Mesendoderm (in vitro differentiated cells): ENCODE results near the gene ADSS2.

Experiments used
- DNase-seq: peaks from one replicate; pipeline ENCODE4 v3.0.0; 2013
- H2AK5ac ChIP-seq: 2 replicates; pipeline ENCODE4 v1.6.1; 2013; ENCODE audit warnings: low read length, inconsistent platforms
- H2BK120ac ChIP-seq: 2 replicates; pipeline ENCODE4 v1.6.1; 2013; ENCODE audit warnings: low read depth, mild to moderate bottlenecking, low read length, moderate library complexity, mixed read lengths
- H2BK15ac ChIP-seq: replicated peaks from 2 replicates; pipeline ENCODE4 v1.6.1; 2013; ENCODE audit warnings: low read depth, mild to moderate bottlenecking, moderate library complexity
- H2BK5ac ChIP-seq: 2 replicates; pipeline ENCODE4 v1.6.1; 2013; ENCODE audit warnings: low read length, inconsistent platforms
- H3K18ac ChIP-seq: 2 replicates; pipeline ENCODE4 v1.6.1; 2013; ENCODE audit warnings: mild to moderate bottlenecking, low read length, mixed read lengths
- H3K23ac ChIP-seq: one replicate; pipeline ENCODE4 v1.6.1; 2013; ENCODE audit warnings: low read length
- H3K27ac ChIP-seq: 2 replicates; pipeline ENCODE4 v1.5.1; 2013; ENCODE audit warnings: low read depth, mild to moderate bottlenecking, inconsistent platforms, low read length, moderate library complexity
- H3K27me3 ChIP-seq: 2 replicates; pipeline ENCODE4 v1.6.1; 2013; ENCODE audit warnings: low read length, control low read depth, mild to moderate bottlenecking, inconsistent platforms; ENCODE audit not compliant: insufficient read depth, poor library complexity
- H3K36me3 ChIP-seq: 2 replicates; pipeline ENCODE4 v1.6.1; 2013; ENCODE audit warnings: low read length, inconsistent platforms; ENCODE audit not compliant: control insufficient read depth, insufficient read depth
- H3K4ac ChIP-seq: one replicate; pipeline ENCODE4 v1.6.1; 2013; ENCODE audit warnings: low read depth, mild to moderate bottlenecking, low read length, moderate library complexity
- H3K4me1 ChIP-seq: 2 replicates; pipeline ENCODE4 v1.6.1; 2013; ENCODE audit warnings: low read depth, low read length, inconsistent platforms; ENCODE audit not compliant: control insufficient read depth
- H3K4me2 ChIP-seq: 2 replicates; pipeline ENCODE4 v1.6.1; 2013; ENCODE audit warnings: low read length
- H3K4me3 ChIP-seq: 2 replicates; pipeline ENCODE4 v1.5.1; 2013; ENCODE audit warnings: mild to moderate bottlenecking, low read length
- H3K56ac ChIP-seq: one replicate; pipeline ENCODE4 v1.6.1; 2013; ENCODE audit warnings: low read length
- H3K79me1 ChIP-seq: 2 replicates; pipeline ENCODE4 v1.6.1; 2013; ENCODE audit warnings: low read length, inconsistent platforms
- H3K79me2 ChIP-seq: 2 replicates; pipeline ENCODE4 v1.6.1; 2013; ENCODE audit warnings: mild to moderate bottlenecking, low read length; ENCODE audit not compliant: control insufficient read depth, insufficient read depth
- H3K9ac ChIP-seq: 2 replicates; pipeline ENCODE4 v1.6.1; 2013; ENCODE audit warnings: low read length, inconsistent platforms
- H4K5ac ChIP-seq: one replicate; pipeline ENCODE4 v1.6.1; 2013; ENCODE audit warnings: low read length
- H4K8ac ChIP-seq: one replicate; pipeline ENCODE4 v1.6.1; 2013; ENCODE audit warnings: low read depth, mild to moderate bottlenecking, control low read depth, low read length, moderate library complexity
- WGBS: extraction: QIAGEN DNeasy Blood & Tissue Kit; methylation state at CpG from one replicate; pipeline ENCODE4 v1.1.7; 2013; ENCODE audit warnings: low lambda C conversion rate, missing lambda C conversion rate; ENCODE audit not compliant: insufficient coverage; ENCODE audit errors: extremely low coverage; 5-methylcytosine and 5-hydroxymethylcytosine counted together

The ADSS2 gene

GRCh38 chr1:244394346-244394745 lies 57.4 kb downstream of the ADSS2 start:
- WGBS, result no CpG with 5 or more reads among the region's 4 CpGs
- H4K5ac ChIP-seq, result no peak overlapping the region
- no peaks in the 10 kb centered on the region for H3K4me1 ChIP-seq
- no peak overlapping the region for H2AK5ac ChIP-seq
- H3K36me3 ChIP-seq, result no peaks in the 10 kb centered on the region
- H3K4me3 ChIP-seq, result no peak overlapping the region
- no peak for DNase-seq
- H3K4ac ChIP-seq, result no peak overlapping the region
- no peaks in the 10 kb centered on the region for H3K79me2 ChIP-seq
- H3K18ac ChIP-seq, result no peak overlapping the region
- no peak overlapping the region for H3K56ac ChIP-seq
- no peak overlapping the region for H2BK5ac ChIP-seq
- H3K4me2 ChIP-seq, result no peak overlapping the region
- H3K79me1 ChIP-seq, result no peaks in the 10 kb centered on the region
- no peak overlapping the region for H4K8ac ChIP-seq
- no peak overlapping the region for H3K9ac ChIP-seq
- H3K27ac ChIP-seq, result no peak overlapping the region
- no peak overlapping the region for H2BK120ac ChIP-seq
- no peaks in the 10 kb centered on the region for H3K27me3 ChIP-seq
- H2BK15ac ChIP-seq, result no peak overlapping the region
- H3K23ac ChIP-seq, result no peak overlapping the region

- H3K18ac ChIP-seq, result no peak overlapping the region
- no CpG with 5 or more reads among the region's 15 CpGs for WGBS
Observed at GRCh38 chr1:244393604-244394176, 58.0 kb downstream of the ADSS2 start.

GRCh38 chr1:244391761-244392160 lies 59.9 kb downstream of the ADSS2 start:
- no peak overlapping the region for H2BK15ac ChIP-seq
- no peak overlapping the region for H3K23ac ChIP-seq
- no peak overlapping the region for H3K9ac ChIP-seq
- no peak overlapping the region for H3K27ac ChIP-seq
- H3K79me2 ChIP-seq, result no peaks in the 10 kb centered on the region
- H3K56ac ChIP-seq, result no peak overlapping the region
- no peak overlapping the region for H4K5ac ChIP-seq
- no peak overlapping the region for H4K8ac ChIP-seq
- no peak overlapping the region for H3K18ac ChIP-seq
- no peak overlapping the region for H3K4ac ChIP-seq
- no peak overlapping the region for H3K4me2 ChIP-seq
- no peak overlapping the region for H2AK5ac ChIP-seq
- H2BK5ac ChIP-seq, result no peak overlapping the region
- no CpG with 5 or more reads among the region's 5 CpGs for WGBS
- peak; percentile 23 for DNase-seq
- H3K27me3 ChIP-seq, result no peaks in the 10 kb centered on the region
- no peak overlapping the region for H2BK120ac ChIP-seq
- no peaks in the 10 kb centered on the region for H3K79me1 ChIP-seq
- no peaks in the 10 kb centered on the region for H3K36me3 ChIP-seq
- H3K4me3 ChIP-seq, result no peak overlapping the region
- no peaks in the 10 kb centered on the region for H3K4me1 ChIP-seq

More at GRCh38 chr1:244393604-244394176, 58.0 kb downstream of the ADSS2 start:
- Histone ChIP-seq H2BK15ac (no peak overlapping the region), H3K79me2 (no peaks in the 10 kb centered on the region), H2BK120ac (no peak overlapping the region), H3K79me1 (no peaks in the 10 kb centered on the region), H3K36me3 (no peaks in the 10 kb centered on the region), H3K4ac (no peak overlapping the region), H3K9ac (no peak overlapping the region), H3K56ac (no peak overlapping the region), H4K8ac (no peak overlapping the region), H3K4me2 (no peak overlapping the region), H2BK5ac (no peak overlapping the region), H3K27ac (no peak overlapping the region), H3K4me1 (no peaks in the 10 kb centered on the region), H2AK5ac (no peak overlapping the region), H3K27me3 (no peaks in the 10 kb centered on the region), H3K4me3 (no peak overlapping the region), H4K5ac (no peak overlapping the region), H3K23ac (no peak overlapping the region)
- no peak for DNase-seq

- Histone ChIP-seq H3K27ac (no peak overlapping the region), H3K79me2 (no peaks in the 10 kb centered on the region), H3K79me1 (no peaks in the 10 kb centered on the region), H2BK5ac (no peak overlapping the region), H3K18ac (no peak overlapping the region), H3K4me2 (no peak overlapping the region), H3K4me1 (no peaks in the 10 kb centered on the region), H3K27me3 (no peaks in the 10 kb centered on the region), H3K36me3 (no peaks in the 10 kb centered on the region), H3K23ac (no peak overlapping the region), H3K9ac (no peak overlapping the region), H3K4me3 (no peak overlapping the region), H4K8ac (no peak overlapping the region), H2AK5ac (no peak overlapping the region), H2BK120ac (no peak overlapping the region), H4K5ac (no peak overlapping the region), H3K56ac (no peak overlapping the region), H3K4ac (no peak overlapping the region), H2BK15ac (no peak overlapping the region)
- no CpG with 5 or more reads among the region's 7 CpGs for WGBS
- DNase-seq, result no peak
Observed at GRCh38 chr1:244388961-244389360, 62.7 kb downstream of the ADSS2 start.

- DNase-seq, result no peak
- no peak overlapping the region for H3K18ac ChIP-seq
- H2BK15ac ChIP-seq, result no peak overlapping the region
- H2BK120ac ChIP-seq, result no peak overlapping the region
- H3K27me3 ChIP-seq, result no peaks in the 10 kb centered on the region
- H2AK5ac ChIP-seq, result no peak overlapping the region
- H3K56ac ChIP-seq, result no peak overlapping the region
- H3K27ac ChIP-seq, result no peak overlapping the region
- no peak overlapping the region for H3K4me3 ChIP-seq
- H4K5ac ChIP-seq, result no peak overlapping the region
- H4K8ac ChIP-seq, result no peak overlapping the region
- no peak overlapping the region for H3K4me2 ChIP-seq
- no peak overlapping the region for H3K4ac ChIP-seq
- H3K4me1 ChIP-seq, result no peaks in the 10 kb centered on the region
- H2BK5ac ChIP-seq, result no peak overlapping the region
- WGBS, result no CpG with 5 or more reads among the region's 1 CpG
- H3K9ac ChIP-seq, result no peak overlapping the region
- no peaks in the 10 kb centered on the region for H3K79me2 ChIP-seq
- no peak overlapping the region for H3K23ac ChIP-seq
- no peaks in the 10 kb centered on the region for H3K36me3 ChIP-seq
- no peaks in the 10 kb centered on the region for H3K79me1 ChIP-seq
Observed at GRCh38 chr1:244387415-244387814, 64.3 kb downstream of the ADSS2 start.

GRCh38 chr1:244386595-244386994 lies 65.1 kb downstream of the ADSS2 start:
- Histone ChIP-seq H2BK5ac (no peak overlapping the region), H3K4me2 (no peak overlapping the region), H3K36me3 (no peaks in the 10 kb centered on the region), H3K4me1 (no peaks in the 10 kb centered on the region), H3K27me3 (no peaks in the 10 kb centered on the region), H4K5ac (no peak overlapping the region), H3K18ac (no peak overlapping the region), H3K79me2 (no peaks in the 10 kb centered on the region), H3K9ac (no peak overlapping the region), H3K23ac (no peak overlapping the region), H3K56ac (no peak overlapping the region), H3K4me3 (no peak overlapping the region), H3K27ac (no peak overlapping the region), H4K8ac (no peak overlapping the region), H2AK5ac (no peak overlapping the region), H2BK120ac (no peak overlapping the region), H3K79me1 (no peaks in the 10 kb centered on the region), H3K4ac (no peak overlapping the region), H2BK15ac (no peak overlapping the region)
- WGBS, result no CpG with 5 or more reads among the region's 1 CpG
- DNase-seq, result no peak
